ENCODE measurements around the gene TMC5. TPM values are rescaled to one million over a fixed set of nuclear protein-coding genes. Genes with fewer than 3 reads are reported as not detected.
"Not testable (repeated sequence)": the region's sequence is repeated elsewhere in the genome, so short reads cannot be mapped to it uniquely, and the experiment has no call there.

The TMC5 gene, protein sequence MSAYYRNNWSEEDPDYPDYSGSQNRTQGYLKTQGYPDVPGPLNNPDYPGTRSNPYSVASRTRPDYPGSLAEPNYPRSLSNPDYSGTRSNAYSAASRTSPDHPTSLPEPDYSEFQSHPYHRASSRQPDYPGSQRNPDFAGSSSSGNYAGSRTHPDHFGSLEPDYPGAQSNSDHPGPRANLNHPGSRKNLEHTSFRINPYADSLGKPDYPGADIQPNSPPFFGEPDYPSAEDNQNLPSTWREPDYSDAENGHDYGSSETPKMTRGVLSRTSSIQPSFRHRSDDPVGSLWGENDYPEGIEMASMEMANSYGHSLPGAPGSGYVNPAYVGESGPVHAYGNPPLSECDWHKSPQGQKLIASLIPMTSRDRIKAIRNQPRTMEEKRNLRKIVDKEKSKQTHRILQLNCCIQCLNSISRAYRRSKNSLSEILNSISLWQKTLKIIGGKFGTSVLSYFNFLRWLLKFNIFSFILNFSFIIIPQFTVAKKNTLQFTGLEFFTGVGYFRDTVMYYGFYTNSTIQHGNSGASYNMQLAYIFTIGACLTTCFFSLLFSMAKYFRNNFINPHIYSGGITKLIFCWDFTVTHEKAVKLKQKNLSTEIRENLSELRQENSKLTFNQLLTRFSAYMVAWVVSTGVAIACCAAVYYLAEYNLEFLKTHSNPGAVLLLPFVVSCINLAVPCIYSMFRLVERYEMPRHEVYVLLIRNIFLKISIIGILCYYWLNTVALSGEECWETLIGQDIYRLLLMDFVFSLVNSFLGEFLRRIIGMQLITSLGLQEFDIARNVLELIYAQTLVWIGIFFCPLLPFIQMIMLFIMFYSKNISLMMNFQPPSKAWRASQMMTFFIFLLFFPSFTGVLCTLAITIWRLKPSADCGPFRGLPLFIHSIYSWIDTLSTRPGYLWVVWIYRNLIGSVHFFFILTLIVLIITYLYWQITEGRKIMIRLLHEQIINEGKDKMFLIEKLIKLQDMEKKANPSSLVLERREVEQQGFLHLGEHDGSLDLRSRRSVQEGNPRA
- 10 to 100 TPM; 37.1 to 99.5 (median 62.4) TPM for total RNA-seq

DNA sequence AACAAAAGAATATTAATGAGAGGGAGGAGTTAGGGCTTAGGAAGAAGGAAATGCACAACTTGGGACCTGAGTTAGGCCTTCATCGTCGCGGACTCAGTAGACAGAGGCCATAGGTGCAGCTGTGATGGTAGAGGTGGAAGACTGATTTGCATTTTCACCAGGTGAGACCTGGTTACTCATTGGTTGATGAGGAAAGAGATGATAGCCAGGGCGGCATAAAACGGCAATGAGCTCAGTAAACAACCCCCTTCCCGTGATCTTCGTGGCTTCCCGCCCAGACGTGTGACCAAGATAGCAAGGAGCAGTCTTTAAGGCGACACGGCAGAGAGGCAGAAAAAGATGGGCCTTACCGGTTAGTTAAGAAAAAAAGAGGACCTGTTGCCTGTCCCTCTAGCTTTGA is at the start of gene TMC5:
TMC5 (plus strand) TSS at position 244 of the 400 bp plus-strand sequence. CDS start 22,156 bp downstream, outside the sequence.
- 50 to 54% methylated on average over 12 of the region's 12 CpGs for WGBS, 2 donors
- peak within 1 kb of the TSS; percentile 3 to 72 (median 36) for H3K27ac ChIP-seq
- DNase-seq = no peak
- peak in 1 of 2 donors; percentile 24 for ATAC-seq (ENCODE audit: low FRiP score in 2 of 2)
- no peaks in the 10 kb centered on the region for H3K9me3 ChIP-seq
- H3K4me3 ChIP-seq = peak within 1 kb of the TSS in 2 of 4 donors; percentile 17 to 37
- peaks cover 0 to 13% (median 6%) of the 10 kb centered on the region in 4 donors for H3K4me1 ChIP-seq
- H3K36me3 ChIP-seq = no peaks in the 10 kb centered on the region
- TF ChIP-seq POLR2A (IDR thresholded peaks at IDR 0.05) = peak in 1 of 4 donors; percentile 40
- no peak for TF ChIP-seq EP300 (IDR thresholded peaks at IDR 0.05)
- TF ChIP-seq CTCF (IDR thresholded peaks at IDR 0.05) = no peak
- TF ChIP-seq POLR2AphosphoS5 (IDR thresholded peaks at IDR 0.05) = peak in 1 of 2 donors; percentile 27
- no peaks in the 10 kb centered on the region for H3K27me3 ChIP-seq

GRCh38 chr16:19372541-19372940 is 45.1 kb upstream of the TMC5 start:
- not testable (repeated sequence) for H3K27me3 ChIP-seq; H3K9me3 ChIP-seq; H3K4me3 ChIP-seq; H3K4me1 ChIP-seq; H3K27ac ChIP-seq; H3K36me3 ChIP-seq; DNase-seq; ATAC-seq (ENCODE audit: low FRiP score in 2 of 2)
- WGBS, 2 donors = 83 to 88% methylated on average over 7 of the region's 7 CpGs

GRCh38 chr16:19374402-19374801 is 43.3 kb upstream of the TMC5 start:
- Histone ChIP-seq H3K4me1 (no peaks in the 10 kb centered on the region), H3K27ac (no peak overlapping the region), H3K27me3 (no peaks in the 10 kb centered on the region), H3K9me3 (no peaks in the 10 kb centered on the region), H3K36me3 (no peaks in the 10 kb centered on the region), H3K4me3 (no peak overlapping the region)
- TF ChIP-seq POLR2A (IDR thresholded peaks at IDR 0.05) (no peak), EP300 (IDR thresholded peaks at IDR 0.05) (no peak), POLR2AphosphoS5 (IDR thresholded peaks at IDR 0.05) (no peak), CTCF (IDR thresholded peaks at IDR 0.05) (no peak)
- DNase-seq = no peak
- 90 to 97% methylated on average over 3 of the region's 3 CpGs for WGBS, 2 donors
- no peak for ATAC-seq (ENCODE audit: low FRiP score in 2 of 2)

GRCh38 chr16:19375561-19376158 is 42.0 kb upstream of the TMC5 start:
- DNase-seq (no peak), ATAC-seq (ENCODE audit: low FRiP score in 2 of 2) (peak in 1 of 2 donors; percentile 82)
- H3K27ac ChIP-seq = no peak overlapping the region
- TF ChIP-seq EP300 (IDR thresholded peaks at IDR 0.05) = no peak
- TF ChIP-seq POLR2AphosphoS5 (IDR thresholded peaks at IDR 0.05) = no peak
- peak; percentile 70 to 86 (median 80) for TF ChIP-seq CTCF (IDR thresholded peaks at IDR 0.05)
- peaks cover 0 to 11% (median 8%) of the 10 kb centered on the region in 4 donors for H3K4me1 ChIP-seq
- WGBS, 2 donors = 49 to 50% methylated on average over 4 of the region's 4 CpGs
- H3K27me3 ChIP-seq = no peaks in the 10 kb centered on the region
- no peaks in the 10 kb centered on the region for H3K9me3 ChIP-seq
- H3K4me3 ChIP-seq = no peak overlapping the region
- H3K36me3 ChIP-seq = no peaks in the 10 kb centered on the region

- Histone ChIP-seq H3K27me3 (no peaks in the 10 kb centered on the region), H3K9me3 (no peaks in the 10 kb centered on the region), H3K27ac (no peak overlapping the region), H3K4me3 (no peak overlapping the region), H3K4me1 (peaks cover 0 to 17% (median 9%) of the 10 kb centered on the region in 4 donors), H3K36me3 (no peaks in the 10 kb centered on the region)
- 70 to 90% methylated on average over 3 of the region's 3 CpGs for WGBS, 2 donors
- no peak for ATAC-seq (ENCODE audit: low FRiP score in 2 of 2)
- TF ChIP-seq CTCF (IDR thresholded peaks at IDR 0.05) (no peak), POLR2AphosphoS5 (IDR thresholded peaks at IDR 0.05) (no peak), POLR2A (IDR thresholded peaks at IDR 0.05) (no peak), EP300 (IDR thresholded peaks at IDR 0.05) (no peak)
- no peak for DNase-seq
Measured at GRCh38 chr16:19377864-19378263, 39.8 kb upstream of the TMC5 start.

All from upper lobe of left lung (tissue), 6 donors.